Stimulated activated CD8-positive, alpha-beta memory T cell treated with anti-CD3 and anti-CD28 coated beads, Interleukin-7, amount 100 ng/mL, for 1 hour (primary cell): ENCODE measurements around the gene ATE1.
A peak's percentile ranks its signal among the peaks of the same experiment; 100 is the strongest.
"Not testable (repeated sequence)": the region's sequence is repeated elsewhere in the genome, so short reads cannot be mapped to it uniquely, and the experiment has no call there.

ENCODE experiments used
- DNase-seq, 2 donors: peaks; one replicate each; pipeline ENCODE4 v3.0.0-alpha.2; 2020; ENCODE audit warnings: low read depth in 2 of 2

The ATE1 gene

DNA sequence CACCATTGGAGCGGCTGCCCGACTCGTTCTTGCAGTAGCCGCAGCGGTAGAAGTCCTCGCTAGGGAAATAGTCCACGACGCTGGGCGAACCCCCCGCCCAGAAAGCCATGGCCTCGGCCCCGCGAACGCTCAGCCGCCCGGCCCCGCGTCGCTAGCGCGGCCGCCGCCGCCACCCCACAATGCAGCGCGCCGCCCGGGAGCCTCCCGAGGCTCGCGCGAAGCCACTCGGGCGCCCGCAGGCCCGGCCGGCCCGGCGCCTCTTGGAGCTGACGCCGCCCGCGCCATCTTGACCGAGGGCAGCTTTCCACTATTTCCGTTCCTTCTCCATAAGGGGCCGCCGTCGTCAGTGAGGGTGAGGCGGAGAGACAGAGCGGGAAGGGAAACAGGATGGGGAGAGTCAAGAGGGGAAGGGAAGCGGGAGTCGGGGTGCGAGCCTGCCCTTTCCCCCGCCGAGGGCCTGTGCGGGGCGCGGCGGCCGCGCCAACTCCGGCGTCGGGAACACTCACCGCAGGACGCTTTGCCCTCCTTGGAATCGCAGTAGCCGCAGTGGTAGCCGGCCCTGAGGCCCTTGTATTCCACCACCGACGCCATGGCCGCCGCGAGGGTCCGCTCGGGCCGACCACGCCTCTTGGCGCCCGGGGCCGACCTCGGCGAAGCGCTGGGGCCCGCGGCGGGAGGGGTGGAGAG, at the start of gene ATE1:
Gene ATE1, minus strand, starts transcription at position 191 of the 687 bp plus-strand sequence. Its CDS starts 82 bp downstream, at position 109.
- peak; percentile 61 to 63 for DNase-seq

DNA sequence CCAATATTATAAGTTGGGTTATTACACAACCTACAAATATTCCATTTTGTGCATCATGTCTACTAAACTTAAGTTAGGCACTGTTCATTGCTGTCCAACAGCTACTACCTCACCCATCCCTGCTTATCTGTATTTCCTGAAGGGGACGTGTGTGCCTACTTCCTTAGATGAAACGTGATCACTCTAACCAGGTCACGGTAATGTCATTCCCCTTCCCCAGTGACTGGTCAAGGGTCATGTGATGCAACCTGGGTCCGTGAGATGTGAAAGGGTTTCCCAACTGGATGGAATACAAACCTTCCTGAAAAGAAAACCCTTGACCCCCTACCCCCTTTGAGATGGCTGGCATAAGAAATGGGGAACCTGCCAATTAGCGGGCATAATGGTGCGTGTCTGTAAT, 48.8 kb upstream of the ATE1 start:
- DNase-seq, result no peak

DNA sequence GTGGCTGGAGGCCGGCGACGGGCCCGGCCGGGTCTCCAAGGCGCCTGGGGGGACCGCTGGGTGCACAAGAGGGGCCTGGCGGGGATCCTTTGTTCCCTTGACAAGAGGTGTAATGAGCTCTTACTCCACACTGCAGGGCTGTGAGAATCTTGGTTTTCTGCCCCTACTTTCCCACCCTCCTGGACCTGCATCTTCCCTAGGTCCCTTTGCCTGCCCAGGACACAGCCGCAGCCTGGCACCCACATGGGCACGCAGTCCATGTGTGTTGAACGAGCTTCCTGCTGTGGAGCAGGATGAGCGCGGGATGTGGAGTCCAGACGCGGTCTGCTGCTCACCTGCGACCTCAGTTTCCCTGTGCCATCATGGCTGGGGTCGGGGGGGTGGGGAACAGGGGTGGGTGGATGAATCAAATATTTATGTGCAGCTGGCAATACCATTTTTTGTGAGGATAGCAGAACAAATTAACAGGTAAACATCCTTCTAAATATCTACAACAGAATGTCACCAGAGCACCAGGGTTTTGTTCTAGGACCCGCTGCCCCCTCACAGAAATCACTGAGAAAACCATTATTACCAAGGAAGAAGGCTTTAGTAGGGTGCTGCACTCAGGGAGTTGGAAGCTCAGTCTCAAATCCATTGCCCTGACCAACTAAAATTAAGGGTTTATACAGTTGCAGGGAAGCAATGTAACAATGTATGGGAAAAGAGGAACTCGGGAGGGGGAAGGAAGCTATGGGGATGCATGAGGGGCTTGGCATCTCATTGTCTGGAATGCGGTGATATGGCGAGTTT, 47.7 kb upstream of the ATE1 start:
- DNase-seq, result no peak

DNA sequence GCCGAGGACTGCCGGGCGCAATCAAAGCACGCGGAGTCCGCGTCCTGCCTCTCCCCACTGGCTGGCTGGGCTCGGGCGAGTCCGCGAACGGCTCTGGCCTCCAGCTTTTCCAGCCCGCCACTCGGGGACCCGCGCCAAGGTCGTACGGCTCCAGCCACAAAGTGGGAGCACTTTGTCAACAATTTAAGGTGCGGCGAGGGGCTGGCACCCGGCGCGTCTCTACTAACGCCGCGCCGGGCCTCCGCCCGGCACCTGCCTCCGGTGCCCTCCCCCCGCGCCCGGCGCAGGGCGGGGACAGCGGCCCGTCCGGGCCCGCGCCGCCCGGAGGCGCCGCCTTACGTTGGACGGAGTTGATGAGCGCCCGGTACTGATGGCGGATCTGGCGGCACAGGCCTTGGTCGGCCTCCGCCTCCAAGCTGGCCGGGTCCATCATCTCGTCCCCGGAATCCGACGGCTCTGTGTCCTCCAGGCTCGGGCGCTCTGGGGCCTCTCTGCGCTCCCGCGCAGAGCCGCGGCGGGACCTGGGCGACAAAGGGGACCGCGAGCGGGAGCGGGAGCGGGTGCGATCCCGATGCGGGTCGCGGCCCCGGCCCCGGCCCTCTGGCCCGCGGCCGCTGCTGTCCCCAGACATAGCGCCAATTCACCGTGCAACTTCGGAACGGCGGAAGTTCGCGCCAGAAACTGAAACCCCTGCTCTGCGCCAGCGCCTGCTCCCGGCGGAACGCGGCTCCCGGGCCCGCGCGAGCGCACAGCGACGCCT, 46.9 kb upstream of the ATE1 start, which contains the start of gene NSMCE4A:
Gene NSMCE4A, minus strand, starts transcription at position 683 of the 760 bp plus-strand sequence. Its CDS starts 52 bp downstream, at position 631.
- peak; percentile 44 to 45 for DNase-seq

DNA sequence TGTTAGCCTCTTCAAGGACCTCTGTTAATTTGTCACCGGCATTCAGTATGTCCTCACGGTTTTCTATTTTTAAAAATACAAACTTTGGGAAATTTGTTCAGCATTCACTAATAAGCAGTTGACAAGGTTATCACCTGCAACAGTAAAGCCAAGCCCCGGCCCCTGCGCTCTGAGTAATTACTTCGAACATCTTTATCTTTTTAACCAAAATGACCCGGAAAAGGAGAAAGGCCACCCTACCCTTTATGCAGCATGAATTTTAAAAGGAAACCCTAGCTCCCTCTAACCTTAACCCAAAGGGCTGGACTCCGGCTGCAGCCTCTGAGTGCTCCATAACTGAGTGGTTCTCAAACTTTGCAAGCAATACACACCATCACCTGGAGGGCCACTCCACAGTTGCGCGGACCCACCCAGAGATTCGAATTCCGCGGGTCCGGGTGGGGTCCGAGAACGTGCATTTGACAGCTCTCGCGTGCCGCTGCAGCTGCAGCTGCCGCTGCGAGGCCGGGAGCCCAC, 46.2 kb upstream of the ATE1 start:
- no peak for DNase-seq

DNA sequence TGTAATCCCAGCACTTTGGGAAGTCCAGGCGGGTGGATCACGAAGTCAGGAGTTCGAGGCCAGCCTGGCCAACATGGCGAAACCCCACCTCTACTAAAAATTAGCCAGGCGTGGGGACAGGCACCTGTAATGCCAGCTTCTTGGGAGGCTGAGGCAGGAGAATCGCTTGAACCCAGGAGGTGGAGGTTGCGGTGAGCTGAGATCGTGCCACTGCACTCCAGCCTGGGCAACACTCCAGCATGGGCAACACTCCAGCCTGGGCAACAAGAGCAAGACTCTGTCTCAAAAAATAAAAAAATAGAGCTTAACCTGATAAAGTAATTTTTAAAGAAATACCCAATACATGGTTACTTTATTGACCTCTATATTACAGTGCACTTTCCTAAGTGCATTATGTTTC, 41.3 kb upstream of the ATE1 start:
- DNase-seq, result not testable (repeated sequence)

DNA sequence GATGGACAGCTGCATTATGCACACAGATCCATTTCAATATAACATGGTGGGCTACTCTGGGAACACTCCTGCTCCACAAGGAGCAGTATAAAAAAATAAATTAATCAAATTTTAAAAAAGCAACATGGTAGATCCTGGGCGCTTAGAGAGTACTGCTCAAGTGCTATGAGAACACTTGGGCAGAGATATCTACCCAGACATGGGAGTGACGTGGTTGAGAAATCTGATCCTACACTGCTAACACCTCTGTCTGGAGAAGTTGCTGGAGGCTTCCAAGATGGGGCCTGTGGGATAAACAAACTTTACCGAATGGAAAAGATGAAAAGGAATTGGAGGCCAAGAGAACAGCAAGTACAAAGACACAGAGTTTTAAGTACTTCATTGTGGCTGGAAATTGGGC, 38.2 kb upstream of the ATE1 start:
- DNase-seq, result no peak

DNA sequence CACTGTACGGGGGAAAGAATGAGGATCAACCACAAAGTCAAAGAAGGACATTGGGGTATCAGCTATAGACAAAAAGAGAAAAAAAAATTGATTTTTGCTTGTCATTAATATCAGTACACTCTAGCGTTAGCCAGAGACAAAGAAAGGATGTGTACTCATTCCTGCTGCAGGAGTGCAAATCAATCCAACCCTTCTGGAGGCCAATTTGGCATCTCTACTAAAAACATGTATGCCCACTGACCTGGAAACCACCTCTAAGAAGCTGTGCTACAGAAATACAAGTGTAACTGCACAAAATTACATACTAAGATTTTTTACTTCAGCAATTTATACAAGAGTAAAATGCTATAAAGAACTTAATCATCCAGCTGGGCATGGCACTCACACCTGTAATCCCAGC, 33.6 kb upstream of the ATE1 start:
- no peak for DNase-seq

DNA sequence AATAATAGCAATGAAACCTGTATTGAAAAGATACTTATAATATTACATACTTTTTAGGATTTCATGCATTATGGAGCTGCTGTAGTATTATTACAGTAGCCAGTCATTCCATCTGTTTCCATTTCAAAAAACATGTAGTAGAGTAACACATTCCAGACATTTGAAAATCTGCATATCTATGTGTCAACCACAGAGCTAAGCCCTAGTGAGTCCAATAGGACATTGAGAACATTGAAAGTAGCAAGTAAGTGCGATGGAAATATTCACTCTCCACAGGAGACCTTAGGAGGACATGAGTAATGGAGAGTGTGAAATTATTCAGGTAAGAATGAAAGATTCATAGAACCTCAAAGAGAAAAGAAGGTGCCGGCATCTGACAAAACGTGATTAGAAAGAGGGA, 31.8 kb upstream of the ATE1 start:
- no peak for DNase-seq

DNA sequence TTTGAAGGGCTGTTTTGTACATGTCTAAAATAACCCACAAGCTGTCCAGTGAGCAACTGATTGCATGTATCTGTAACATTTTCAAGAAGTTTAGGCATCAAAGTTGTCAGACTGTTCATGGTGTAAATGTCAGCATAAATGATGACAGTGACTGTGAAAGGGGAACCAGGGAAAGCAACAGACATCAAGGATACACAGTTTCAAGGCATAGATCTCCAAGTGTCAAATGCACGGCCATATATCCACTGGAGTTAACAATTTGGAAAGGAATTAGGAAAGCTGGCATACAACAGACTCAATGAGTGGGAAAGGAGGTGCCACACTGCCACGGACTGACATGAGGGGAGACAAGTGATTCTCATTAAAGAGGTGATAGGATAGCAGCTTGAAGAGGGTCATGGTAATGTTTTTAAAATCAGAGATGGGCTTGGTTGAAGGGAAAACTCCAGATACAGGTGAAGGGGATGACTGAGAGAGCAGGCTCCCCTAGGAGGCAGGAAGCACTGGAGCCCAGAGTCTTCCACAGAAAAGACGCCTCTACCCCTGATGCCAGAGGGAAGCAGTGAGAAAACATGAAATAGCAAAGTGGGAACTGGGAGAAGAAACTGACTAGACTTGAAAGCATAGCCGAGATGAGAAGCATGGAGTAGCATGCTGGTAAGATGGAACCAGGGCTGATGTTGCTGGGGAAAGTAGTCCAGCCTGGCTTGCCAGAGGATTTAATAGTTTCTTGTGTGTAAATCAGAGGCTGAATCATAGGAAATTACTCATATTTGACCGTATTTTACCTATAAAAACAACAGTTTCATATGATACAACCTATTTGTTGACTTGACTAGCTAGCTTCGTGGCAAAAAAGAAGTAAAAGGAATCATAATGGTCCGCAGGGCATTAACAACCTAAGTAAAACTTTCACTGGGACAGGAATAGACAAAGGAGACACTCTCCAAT, 28.6 kb upstream of the ATE1 start:
- no peak for DNase-seq

DNA sequence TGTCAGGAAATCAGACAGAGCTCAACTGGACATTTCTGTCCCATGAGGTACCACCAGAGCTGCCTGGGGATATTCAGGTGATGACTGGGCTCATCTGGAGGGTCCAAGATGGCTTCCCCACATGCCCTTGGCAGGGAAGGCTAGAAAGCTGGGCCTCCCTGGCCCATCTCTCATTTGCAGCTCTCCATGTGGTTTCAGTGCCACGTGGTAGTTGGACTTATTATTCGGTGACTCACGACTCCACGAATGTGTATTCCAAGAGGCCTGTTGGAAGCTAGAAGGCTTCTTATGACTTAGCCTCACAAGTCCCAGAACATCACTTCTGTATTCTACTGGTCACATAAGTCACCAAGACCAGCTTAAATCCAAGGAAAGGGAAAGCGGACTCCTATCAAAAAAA, 24.4 kb upstream of the ATE1 start:
- DNase-seq, result no peak

DNA sequence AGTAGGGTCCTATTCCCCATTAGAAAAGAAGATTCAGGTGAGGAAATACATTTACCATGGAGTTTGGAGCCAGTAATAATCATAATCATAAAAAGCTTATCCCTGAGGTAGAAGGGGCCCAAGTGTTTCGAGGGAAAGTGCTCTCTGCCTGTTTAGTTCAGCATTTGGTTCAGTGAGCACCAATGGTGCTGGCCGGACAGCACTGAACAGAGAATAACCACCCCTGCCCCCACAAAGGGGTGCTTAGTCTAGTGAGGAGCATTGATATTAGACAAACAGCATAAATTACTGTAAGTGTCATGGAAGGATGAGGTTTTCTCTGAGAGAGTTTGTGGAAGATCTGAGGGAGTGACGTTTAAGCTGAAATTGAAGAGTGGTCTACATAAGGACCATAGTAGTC, 21.6 kb upstream of the ATE1 start:
- DNase-seq, result no peak

DNA sequence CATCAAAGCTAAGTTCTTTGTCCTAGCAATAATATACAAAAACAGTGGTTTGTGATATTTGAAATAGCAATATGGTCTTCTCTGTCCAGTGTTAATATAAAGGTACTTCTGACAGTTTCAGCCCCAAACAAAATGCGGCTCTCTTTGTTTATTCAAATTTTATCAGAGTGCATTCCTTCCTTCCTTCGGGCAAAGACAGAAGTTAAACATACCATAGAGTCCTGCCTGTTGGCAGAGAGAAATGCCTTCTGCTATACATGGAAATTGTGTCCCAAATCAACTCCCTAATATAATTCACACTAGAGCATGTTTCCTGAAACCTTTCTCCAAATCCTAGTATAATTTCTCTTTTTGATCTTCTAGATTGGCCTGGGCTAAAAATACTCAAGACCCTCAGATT, 21.2 kb upstream of the ATE1 start:
- DNase-seq, result no peak

DNA sequence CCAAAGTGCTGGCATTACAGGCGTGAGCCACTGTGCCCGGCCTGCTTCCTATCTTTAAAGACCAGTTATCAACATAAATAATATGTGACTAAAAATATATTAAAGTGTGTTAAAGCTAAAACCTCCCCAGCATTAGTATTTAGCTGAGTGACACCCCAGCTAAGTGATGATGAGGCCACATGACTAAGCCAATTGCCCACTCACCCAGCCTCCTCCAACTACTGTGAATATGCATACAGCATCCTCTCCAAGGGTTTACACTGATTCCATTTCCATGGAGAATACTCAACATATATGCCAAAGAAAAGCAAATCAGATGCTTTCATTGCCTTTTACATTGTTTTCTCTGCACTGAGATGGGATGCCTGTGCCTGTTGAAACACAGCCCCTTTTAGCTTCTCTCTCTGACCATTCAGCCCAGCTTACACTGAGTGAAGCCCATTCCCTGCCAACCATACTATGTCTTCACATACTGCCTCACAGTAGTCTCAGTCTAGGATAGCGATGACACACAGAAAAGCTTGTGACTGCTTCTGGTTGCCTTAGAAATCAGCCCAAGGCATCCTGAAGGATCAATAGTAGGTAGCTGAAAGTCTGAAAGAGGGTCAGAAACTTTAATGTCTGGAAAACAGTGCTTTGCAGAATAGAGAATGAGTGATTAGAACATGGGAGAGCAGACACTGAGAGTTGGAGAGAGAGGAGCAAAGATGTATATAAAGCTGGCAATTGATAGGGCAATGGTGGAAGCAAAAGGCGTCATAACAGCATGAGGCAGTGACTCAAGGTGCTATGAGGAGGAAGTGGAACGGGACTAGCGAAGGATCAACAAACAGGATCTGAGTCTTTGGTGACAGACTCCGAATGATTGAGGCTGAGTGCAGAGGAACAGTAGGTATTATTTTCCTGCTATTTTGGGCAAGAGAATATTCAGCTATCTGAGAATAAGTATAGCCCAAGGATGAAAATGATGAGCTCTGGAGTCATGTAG, 19.8 kb upstream of the ATE1 start:
- no peak for DNase-seq

DNA sequence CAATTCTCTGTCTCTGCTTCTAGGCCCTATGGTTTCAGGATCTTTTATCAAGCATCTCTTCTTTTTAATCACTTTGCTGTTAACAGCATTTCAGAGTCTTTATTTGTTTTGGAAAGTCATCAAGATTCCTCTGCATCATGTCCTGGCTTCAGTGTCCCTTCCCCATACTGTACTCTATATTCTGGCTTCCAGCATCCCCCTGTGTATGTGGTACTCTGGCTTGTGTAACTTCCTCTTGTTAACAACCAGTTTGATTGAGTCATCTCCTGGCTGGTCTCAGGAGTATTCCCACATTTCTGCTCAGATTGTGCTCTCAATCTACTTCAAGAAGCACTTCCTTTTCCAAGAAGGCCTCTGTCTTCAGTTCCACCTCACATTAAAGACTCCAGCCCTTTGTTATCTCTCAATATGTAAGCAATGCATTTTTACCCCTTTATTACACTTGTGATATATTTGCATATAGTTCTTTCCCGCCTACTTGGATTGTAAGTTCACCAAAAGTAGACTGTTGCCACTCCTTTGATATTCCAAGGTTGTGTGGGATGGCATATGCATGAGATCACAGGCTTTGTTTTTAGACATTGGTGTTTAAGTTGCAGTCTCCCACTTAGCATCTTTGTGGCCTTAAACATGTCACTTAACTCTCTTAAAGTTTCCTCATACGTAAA, 15.1 kb upstream of the ATE1 start:
- DNase-seq, result no peak

DNA sequence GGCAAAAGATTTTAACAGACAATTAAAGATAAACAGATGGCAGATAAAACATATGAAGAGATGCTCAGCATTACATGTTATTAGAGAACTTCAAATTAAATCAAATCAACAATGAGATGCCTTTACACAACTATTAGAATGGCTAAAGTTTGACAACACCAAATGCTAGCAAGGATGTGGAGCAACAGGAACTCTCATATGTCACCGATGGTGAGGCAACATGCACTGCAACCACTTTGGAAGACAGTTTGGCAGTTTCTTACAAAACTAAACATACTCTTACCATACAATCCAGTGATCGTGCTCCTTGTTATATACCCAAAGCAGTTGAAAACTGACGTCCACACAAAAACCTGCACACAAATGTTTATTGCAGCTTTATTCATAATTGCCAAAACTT, 13.7 kb upstream of the ATE1 start:
- DNase-seq, result no peak

DNA sequence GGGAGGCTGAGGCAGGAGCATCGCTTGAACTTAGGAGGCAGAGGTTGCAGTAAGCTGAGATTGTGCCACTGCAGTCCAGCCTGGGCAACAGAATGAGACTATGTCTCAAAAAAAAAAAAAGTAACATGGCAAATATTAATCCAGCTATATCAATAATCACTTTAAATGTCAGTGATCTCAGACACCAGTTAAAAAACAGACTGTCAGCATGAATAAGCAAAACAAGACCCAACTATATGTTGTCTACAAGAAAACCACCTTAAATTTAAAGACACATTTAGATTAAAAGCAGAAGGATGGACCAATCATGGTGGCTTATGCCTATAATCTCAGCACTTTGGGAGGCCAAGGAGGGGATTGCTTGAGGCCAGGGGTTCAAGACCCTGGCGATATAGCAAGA, 8.5 kb upstream of the ATE1 start:
- no peak for DNase-seq

DNA sequence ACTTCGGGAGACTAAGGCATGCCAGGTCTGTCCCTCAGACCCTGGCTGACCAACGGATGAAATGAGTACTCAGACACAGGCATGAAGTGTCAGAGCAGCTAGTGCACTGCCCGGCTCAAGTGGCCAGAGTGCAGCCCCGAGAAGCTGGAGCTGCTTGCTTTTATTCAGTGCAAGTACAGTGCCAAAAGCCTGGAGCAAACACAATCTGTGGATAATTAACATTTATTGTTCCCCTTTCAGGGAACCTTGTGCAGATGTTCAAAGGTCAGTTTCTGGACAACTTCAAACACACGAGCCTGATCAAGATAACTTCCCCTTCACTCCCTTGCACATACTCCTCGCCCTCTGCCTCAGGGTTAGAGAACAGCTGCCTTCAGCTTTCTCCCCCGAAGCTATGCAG, 7.9 kb upstream of the ATE1 start:
- no peak for DNase-seq
